H1 (cell line): ENCODE results near the gene BRD2. TPM values are rescaled to one million over a fixed set of nuclear protein-coding genes. Genes with fewer than 3 reads are reported as not detected.
A peak's percentile ranks its signal among the peaks of the same experiment; 100 is the strongest.

Experiments used
- CTCF ChIA-PET: fragments of 300-600 bp; sonication (Branson Sonifier 250); formaldehyde crosslinking; loops from one replicate; lab custom pipeline; 2021; ENCODE audit not compliant: partially characterized antibody; lab: Charles Lee
- POLR2A ChIA-PET: fragments of 300-600 bp; sonication (Branson Sonifier 250); formaldehyde crosslinking; loops from one replicate; lab custom pipeline; 2021; ENCODE audit warnings: inconsistent platforms; ENCODE audit not compliant: partially characterized antibody; lab: Charles Lee
- DNase-seq, 2 experiments: peaks; one replicate each; pipeline versions ENCODE4 v3.0.0 to v3.0.0-alpha.2; 2010 to 2022; ENCODE audit warnings: low spot score in 2 of 2, low read depth in 1 of 2, mixed read lengths in 1 of 2
- FAIRE-seq: peaks from 2 replicates; lab custom pipeline; 2011; peaks lifted over from hg19 to GRCh38; lab: Jason Lieb, UNC
- H2AFZ ChIP-seq: 2 replicates; pipeline ENCODE4 v1.8.1; 2012; ENCODE audit warnings: low read length, inconsistent platforms
- H2AK5ac ChIP-seq: 2 replicates; pipeline ENCODE4 v1.6.1; 2013; ENCODE audit warnings: low read depth, low read length
- H2BK120ac ChIP-seq: replicated peaks from 2 replicates; pipeline ENCODE3; 2013; ENCODE audit warnings: low read depth, low read length, inconsistent platforms
- H2BK12ac ChIP-seq: 2 replicates; pipeline ENCODE4 v1.6.1; 2013; ENCODE audit warnings: low read depth, low read length
- H2BK15ac ChIP-seq: 2 replicates; pipeline ENCODE4 v1.6.1; 2013; ENCODE audit warnings: low read length
- H2BK20ac ChIP-seq: 2 replicates; pipeline ENCODE4 v1.6.1; 2013; ENCODE audit warnings: low read length
- H2BK5ac ChIP-seq: 2 replicates; pipeline ENCODE4 v1.6.1; 2013; ENCODE audit warnings: low read depth, low read length
- H3K14ac ChIP-seq: 2 replicates; pipeline ENCODE4 v1.6.1; 2013; ENCODE audit warnings: inconsistent platforms; ENCODE audit not compliant: insufficient read length
- H3K18ac ChIP-seq: 2 replicates; pipeline ENCODE4 v1.6.1; 2013; ENCODE audit warnings: low read length; ENCODE audit errors: extremely low read depth
- H3K23ac ChIP-seq: 2 replicates; pipeline ENCODE4 v1.6.1; 2013; ENCODE audit warnings: inconsistent platforms; ENCODE audit not compliant: insufficient read length
- H3K23me2 ChIP-seq: 2 replicates; pipeline ENCODE4 v1.6.1; 2013; ENCODE audit warnings: low read depth, low read length
- H3K27ac ChIP-seq: 2 replicates; pipeline ENCODE4 v1.6.1; 2011; ENCODE audit warnings: low read depth, low read length, inconsistent platforms
- H3K27me3 ChIP-seq, 4 experiments: replicated peaks in 1 of 4; 1 replicate in 1 of 4; 2 replicates in 3 of 4; pipeline versions ENCODE4 v1.6.1 to v1.8.1; 2011 to 2013; ENCODE audit warnings: low read length in 3 of 4, mild to moderate bottlenecking in 3 of 4, inconsistent platforms in 2 of 4, mixed read lengths in 2 of 4, moderate library complexity in 1 of 4; ENCODE audit not compliant: control insufficient read depth in 3 of 4, insufficient read depth in 3 of 4; ENCODE audit errors: extremely low read depth in 1 of 4
- H3K36me3 ChIP-seq, 4 experiments: 2 replicates each; pipeline versions ENCODE4 v1.6.1 to v1.8.1; 2011 to 2013; ENCODE audit warnings: mild to moderate bottlenecking in 4 of 4, low read length in 3 of 4, moderate library complexity in 2 of 4, control low read depth in 1 of 4, inconsistent platforms in 1 of 4; ENCODE audit not compliant: insufficient read depth in 4 of 4, control insufficient read depth in 2 of 4
- H3K4ac ChIP-seq: replicated peaks from 2 replicates; pipeline ENCODE3; 2013; ENCODE audit warnings: low read length, low read depth, mixed read lengths, inconsistent platforms; ENCODE audit not compliant: insufficient read length
- H3K4me1 ChIP-seq, 4 experiments: replicated peaks in 1 of 4; 1 replicate in 1 of 4; 2 replicates in 3 of 4; pipeline versions ENCODE4 v1.6.1 to v1.8.1; 2011 to 2013; ENCODE audit warnings: low read length in 3 of 4, inconsistent platforms in 2 of 4, mixed read lengths in 1 of 4; ENCODE audit not compliant: insufficient read depth in 4 of 4, control insufficient read depth in 3 of 4
- H3K4me2 ChIP-seq, 2 experiments: 2 replicates each; pipeline versions ENCODE4 v1.6.1 to v1.8.1; 2011 to 2013; ENCODE audit warnings: low read depth in 2 of 2, low read length in 2 of 2, control low read depth in 1 of 2, inconsistent platforms in 1 of 2, mild to moderate bottlenecking in 1 of 2; ENCODE audit not compliant: insufficient read depth in 1 of 2
- H3K4me3 ChIP-seq, 4 experiments: fragments of 200-600, 300-600 bp in 1 of 4; sonication (generic), shearing (Covaris generic), sonication (Bioruptor Twin) in 1 of 4; 2 replicates each; pipeline versions ENCODE4 v1.5.1 to v1.8.1; 2011 to 2016; ENCODE audit warnings: low read length in 4 of 4, low read depth in 3 of 4, control low read depth in 2 of 4, inconsistent platforms in 2 of 4, mild to moderate bottlenecking in 2 of 4, mixed read lengths in 1 of 4, moderate library complexity in 1 of 4; ENCODE audit not compliant: insufficient read depth in 2 of 4; ENCODE audit errors: extremely low read depth in 1 of 4
- H3K56ac ChIP-seq: replicated peaks from 2 replicates; pipeline ENCODE3; 2013; ENCODE audit warnings: low read depth, mild to moderate bottlenecking, mixed read lengths, low read length, inconsistent platforms; ENCODE audit not compliant: insufficient read length
- H3K79me1 ChIP-seq: 2 replicates; pipeline ENCODE4 v1.6.1; 2013; ENCODE audit warnings: low read depth, low read length, control low read depth
- H3K79me2 ChIP-seq, 2 experiments: 2 replicates each; pipeline versions ENCODE4 v1.6.1 to v1.8.1; 2012 to 2013; ENCODE audit warnings: low read length in 2 of 2, mild to moderate bottlenecking in 2 of 2, inconsistent platforms in 1 of 2; ENCODE audit not compliant: insufficient read depth in 2 of 2, control insufficient read depth in 1 of 2
- H3K9ac ChIP-seq, 4 experiments: replicated peaks in 1 of 4; 1 replicate in 1 of 4; 2 replicates in 3 of 4; pipeline versions ENCODE4 v1.6.1 to v1.8.1; 2011 to 2013; ENCODE audit warnings: low read depth in 3 of 4, low read length in 3 of 4, control low read depth in 2 of 4, mild to moderate bottlenecking in 2 of 4, moderate library complexity in 2 of 4, inconsistent platforms in 1 of 4; ENCODE audit errors: extremely low read depth in 1 of 4
- H3K9me3 ChIP-seq, 2 experiments: 2 replicates each; pipeline versions ENCODE4 v1.6.1 to v1.8.1; 2012 to 2013; ENCODE audit warnings: mild to moderate bottlenecking in 2 of 2, moderate library complexity in 2 of 2, control low read depth in 1 of 2, inconsistent platforms in 1 of 2, low read depth in 1 of 2, low read length in 1 of 2, mixed read lengths in 1 of 2; ENCODE audit not compliant: insufficient read depth in 2 of 2
- H4K20me1 ChIP-seq, 2 experiments: replicated peaks in 1 of 2; 2 replicates each; pipeline versions ENCODE3 to v1.8.1; 2011 to 2013; ENCODE audit warnings: inconsistent platforms in 2 of 2, low read length in 2 of 2, mild to moderate bottlenecking in 1 of 2; ENCODE audit not compliant: insufficient read depth in 2 of 2, control insufficient read depth in 1 of 2
- H4K5ac ChIP-seq: 2 replicates; pipeline ENCODE4 v1.6.1; 2013; ENCODE audit warnings: low read length, low read depth, mixed read lengths, inconsistent platforms; ENCODE audit not compliant: insufficient read length
- H4K8ac ChIP-seq: 2 replicates; pipeline ENCODE4 v1.8.0; 2013; ENCODE audit warnings: mild to moderate bottlenecking, moderate library complexity, low read length, inconsistent platforms; ENCODE audit not compliant: insufficient read depth; ENCODE audit errors: extremely low read depth
- H4K91ac ChIP-seq: replicated peaks from 2 replicates; pipeline ENCODE3; 2013; ENCODE audit warnings: low read length, mixed read lengths, inconsistent platforms; ENCODE audit not compliant: insufficient read length
- POLR2AphosphoS5 ChIP-seq: IDR thresholded peaks from 2 replicates; pipeline ENCODE4 v1.6.1; 2011; ENCODE audit warnings: low read depth, low read length
- SIX5 ChIP-seq: IDR thresholded peaks from 2 replicates; pipeline ENCODE4 v1.6.1; 2011; ENCODE audit warnings: mild to moderate bottlenecking, low read depth, low read length
- WGBS, 2 experiments: shearing (Covaris generic) in 1 of 2; methylation state at CpG; one replicate each; pipeline versions ENCODE4 v1.1.6 to v1.1.7; 2013 to 2015; ENCODE audit warnings: low lambda C conversion rate in 2 of 2, mixed read lengths in 2 of 2, inconsistent platforms in 1 of 2, low coverage in 1 of 2, missing lambda C conversion rate in 1 of 2; ENCODE audit not compliant: insufficient replicate concordance in 2 of 2, insufficient coverage in 1 of 2, insufficient read length in 1 of 2; ENCODE audit errors: extremely low coverage in 1 of 2, missing lambda C conversion rate in 1 of 2; 5-methylcytosine and 5-hydroxymethylcytosine counted together
- polyA plus RNA-seq, 7 experiments: library from polyadenylated mRNA; depleted of rRNA in 3 of 7; stranded (reverse) in 5 of 7; unstranded in 2 of 7; fragments of >200 nt in 5 of 7; fragments of 200-250 nt in 2 of 7; gene quantifications; 1 replicate in 5 of 7; 2 replicates in 1 of 7; 4 replicates in 1 of 7; pipeline versions ENCODE4 v1.2.1 to v1.2.3, GENCODE V29; 2011 to 2013; ENCODE audit warnings: missing spikeins in 2 of 7, mixed read lengths in 2 of 7
- total RNA-seq: library from RNA; stranded (reverse); fragmentation: NEBNext Ultra II Directional; extraction: Animal tissue kit (Norgen Biotek cat#: 25700); gene quantifications from 2 replicates; pipeline ENCODE4 v1.2.1, GENCODE V29; 2021

The BRD2 gene
- total and polyA plus RNA-seq, 2 of the 8 experiments (the other 6 are each of a cell fraction or from before 2014, with no cell fraction given), result 132 to 185 TPM

- CTCF ChIA-PET, result interaction anchor here (0.6 to 14.6 kb wide), 5 partner anchors 7 to 656 kb away, joined by 3 to 110 read pairs (median 3); partner anchors contain the start of gene HLA-DMA
- H3K9me3 ChIP-seq, result no peaks in the 10 kb centered on the region; a peak in 2 of 4 replicates
- 95% methylated on average over 7 of the region's 7 CpGs; no CpG with 5 or more reads in 1 of the 2 experiments for WGBS, 2 experiments
Observed at GRCh38 chr6:32976334-32977069, 8.1 kb downstream of the BRD2 start.

More at GRCh38 chr6:32976334-32977069, 8.1 kb downstream of the BRD2 start:
- Histone ChIP-seq H3K4me3 (no peak overlapping the region), H3K36me3 (peaks cover 62 to 95% (median 79%) of the 10 kb centered on the region in 4 experiments), H2BK120ac (no peak overlapping the region), H2BK15ac (no peak overlapping the region), H3K27me3 (no peaks in the 10 kb centered on the region), H3K9ac (no peak overlapping the region), H3K4me1 (peaks cover 0 to 11% (median 6%) of the 10 kb centered on the region in 4 experiments; a peak in 5 of 7 replicates), H3K4ac (no peak overlapping the region), H4K91ac (no peak overlapping the region), H3K18ac (no peak overlapping the region), H3K56ac (no peak overlapping the region), H3K23me2 (peaks cover 14% of the 10 kb centered on the region), H3K4me2 (peak overlapping the region in 1 of 2 experiments; percentile 28; a peak in 1 of 4 replicates), H2BK12ac (no peak overlapping the region), H3K14ac (no peak overlapping the region), H3K79me1 (peaks cover 11% of the 10 kb centered on the region), H3K27ac (no peak overlapping the region), H3K23ac (no peak overlapping the region), H4K5ac (no peak overlapping the region), H4K20me1 (peaks cover 67% of the 10 kb centered on the region in 2 experiments), H2BK5ac (no peak overlapping the region), H2AFZ (no peak overlapping the region), H3K79me2 (peaks cover 44 to 76% of the 10 kb centered on the region in 2 experiments), H2BK20ac (no peak overlapping the region), H2AK5ac (no peak overlapping the region), H4K8ac (no peak overlapping the region)
- DNase-seq, result no peak
- POLR2A ChIA-PET, result interaction anchor here (1.2 to 33.3 kb wide), 6 partner anchors 3 to 435 kb away, joined by 3 to 1158 read pairs (median 62); partner anchors contain the start of genes BRD2 and HLA-DMA
- no peak for FAIRE-seq
- TF ChIP-seq POLR2AphosphoS5, result peak; percentile 40; the same call in 1 of the 2 replicates
- no peak for TF ChIP-seq SIX5
